ENCODE measurements around the gene GRIFIN.

DNA sequence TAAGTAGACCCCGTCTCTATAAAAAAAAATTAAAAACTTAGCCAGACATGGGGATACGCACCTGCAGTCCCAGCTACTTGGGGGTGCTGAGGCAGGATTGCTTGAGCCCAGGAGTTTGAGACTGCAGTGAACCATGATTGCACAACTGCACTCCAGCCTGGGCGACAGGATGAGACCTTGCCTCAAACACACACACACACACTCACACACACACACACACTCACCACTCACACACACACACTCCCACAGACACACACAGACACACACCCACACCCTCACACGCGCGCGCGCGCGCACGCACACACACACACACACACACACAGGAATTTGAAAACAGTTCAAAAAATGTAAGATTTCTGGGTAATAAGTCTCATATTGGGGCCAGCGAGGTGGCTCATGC is 8.7 kb upstream of the GRIFIN start:
- TF ChIP-seq, protein P1, sequence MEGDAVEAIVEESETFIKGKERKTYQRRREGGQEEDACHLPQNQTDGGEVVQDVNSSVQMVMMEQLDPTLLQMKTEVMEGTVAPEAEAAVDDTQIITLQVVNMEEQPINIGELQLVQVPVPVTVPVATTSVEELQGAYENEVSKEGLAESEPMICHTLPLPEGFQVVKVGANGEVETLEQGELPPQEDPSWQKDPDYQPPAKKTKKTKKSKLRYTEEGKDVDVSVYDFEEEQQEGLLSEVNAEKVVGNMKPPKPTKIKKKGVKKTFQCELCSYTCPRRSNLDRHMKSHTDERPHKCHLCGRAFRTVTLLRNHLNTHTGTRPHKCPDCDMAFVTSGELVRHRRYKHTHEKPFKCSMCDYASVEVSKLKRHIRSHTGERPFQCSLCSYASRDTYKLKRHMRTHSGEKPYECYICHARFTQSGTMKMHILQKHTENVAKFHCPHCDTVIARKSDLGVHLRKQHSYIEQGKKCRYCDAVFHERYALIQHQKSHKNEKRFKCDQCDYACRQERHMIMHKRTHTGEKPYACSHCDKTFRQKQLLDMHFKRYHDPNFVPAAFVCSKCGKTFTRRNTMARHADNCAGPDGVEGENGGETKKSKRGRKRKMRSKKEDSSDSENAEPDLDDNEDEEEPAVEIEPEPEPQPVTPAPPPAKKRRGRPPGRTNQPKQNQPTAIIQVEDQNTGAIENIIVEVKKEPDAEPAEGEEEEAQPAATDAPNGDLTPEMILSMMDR (IDR thresholded peaks at IDR 0.05): no peak
- no peak for TF ChIP-seq POLR2A (IDR thresholded peaks at IDR 0.05)
